Measurements from ENCODE around the gene CABP4.
"Not testable (repeated sequence)": the region's sequence is repeated elsewhere in the genome, so short reads cannot be mapped to it uniquely, and the experiment has no call there.

CABP4 gene

DNA sequence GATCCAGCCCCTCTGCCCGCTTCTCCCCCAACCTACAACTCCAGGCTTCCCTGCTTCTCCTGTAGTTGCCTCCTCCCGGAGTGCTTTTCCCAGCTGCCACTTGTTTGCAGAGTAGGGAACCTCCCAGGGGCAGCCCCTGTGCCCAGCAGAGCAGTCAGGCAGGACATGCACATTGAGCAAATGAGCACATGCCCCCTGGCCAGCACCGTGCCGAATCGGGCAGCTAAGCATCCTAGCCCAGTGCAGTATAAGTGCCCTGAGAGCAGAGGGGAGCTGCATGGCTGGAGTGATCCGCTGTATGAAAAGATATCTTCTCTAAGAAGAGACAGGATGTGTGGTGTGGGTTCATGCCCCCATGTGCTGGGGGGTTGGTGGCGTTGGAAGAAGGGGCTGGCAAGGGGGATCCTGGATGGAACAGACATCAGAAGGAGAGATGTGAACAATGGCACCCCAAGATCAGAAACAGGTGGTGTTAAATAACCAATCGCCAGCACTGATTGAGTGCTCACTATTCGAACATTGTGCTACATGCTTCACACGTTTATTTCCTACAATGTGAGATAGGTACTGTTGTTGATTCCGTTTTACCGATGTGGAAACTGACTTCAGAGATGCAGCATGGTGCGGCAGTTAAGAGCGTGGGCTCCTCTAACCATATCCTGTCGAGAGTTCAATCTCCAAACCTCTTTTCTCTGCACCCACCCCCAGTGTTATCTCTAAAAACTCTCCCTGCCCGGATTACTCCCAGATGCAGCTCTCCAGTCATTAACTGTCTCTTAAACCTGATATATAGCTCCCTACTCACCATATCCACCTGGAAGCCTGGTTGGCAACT, 28.9 kb downstream of the CABP4 start:
- no peak for DNase-seq

- DNase-seq = no peak
These were observed 29.7 kb downstream of the CABP4 start for GRCh38 chr11:67484847-67485311.

- DNase-seq = not testable (repeated sequence)
These were observed 30.8 kb downstream of the CABP4 start for GRCh38 chr11:67485873-67486361.

DNA sequence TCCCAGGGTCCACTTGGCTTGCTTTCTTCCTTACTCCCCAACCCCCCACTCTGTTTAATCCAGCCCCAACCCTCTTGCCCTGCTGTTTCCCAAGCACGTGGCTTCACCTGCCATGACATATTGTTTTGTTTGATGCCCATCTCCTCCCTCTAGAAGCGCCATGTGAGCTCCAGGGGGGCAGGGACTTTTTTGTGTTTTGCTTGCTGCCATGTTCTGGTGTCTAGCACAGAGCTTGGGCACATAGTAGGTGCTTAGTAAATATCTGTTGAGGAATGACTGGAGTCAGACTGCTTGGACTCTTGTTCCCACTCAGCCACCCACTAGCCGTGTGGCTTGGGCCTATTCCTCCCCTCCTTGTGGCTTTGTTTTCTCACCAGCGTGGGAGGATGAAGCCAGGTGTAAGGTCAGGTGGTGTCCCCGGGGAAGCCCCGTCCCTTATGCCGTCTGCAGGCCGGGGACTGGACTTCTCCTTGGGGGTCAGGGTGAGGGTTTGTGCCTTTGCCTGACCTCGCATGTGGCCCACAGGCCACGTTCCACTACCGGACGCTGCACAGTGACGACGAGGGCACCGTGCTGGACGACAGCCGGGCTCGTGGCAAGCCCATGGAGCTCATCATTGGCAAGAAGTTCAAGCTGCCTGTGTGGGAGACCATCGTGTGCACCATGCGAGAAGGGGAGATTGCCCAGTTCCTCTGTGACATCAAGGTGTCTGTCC, 31.5 kb downstream of the CABP4 start:
- DNase-seq = no peak

DNA sequence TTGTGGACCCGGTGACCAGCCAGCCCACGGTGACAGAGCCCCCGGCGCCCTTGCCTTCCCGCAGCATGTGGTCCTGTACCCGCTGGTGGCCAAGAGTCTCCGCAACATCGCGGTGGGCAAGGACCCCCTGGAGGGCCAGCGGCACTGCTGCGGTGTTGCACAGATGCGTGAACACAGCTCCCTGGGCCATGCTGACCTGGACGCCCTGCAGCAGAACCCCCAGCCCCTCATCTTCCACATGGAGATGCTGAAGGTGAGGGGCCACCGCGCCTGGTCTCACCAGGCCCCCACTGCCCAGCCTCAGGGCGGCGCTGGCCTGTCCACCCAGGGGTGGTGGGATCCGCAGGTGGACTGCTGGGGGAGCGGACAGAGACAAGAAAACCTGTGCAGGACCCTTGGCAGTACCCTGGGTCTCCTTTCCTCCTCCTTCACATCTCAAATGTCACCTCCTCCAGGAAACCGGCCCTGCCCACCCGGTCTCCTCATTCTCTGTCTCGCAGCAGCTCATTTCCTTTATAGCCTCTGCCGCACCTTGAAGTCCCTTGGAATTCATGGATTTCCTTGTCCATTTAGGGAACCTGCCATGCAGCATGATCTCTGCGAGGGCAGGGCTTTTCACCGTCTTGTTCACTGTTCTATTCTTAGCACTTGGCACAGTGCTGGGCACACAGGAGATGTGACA, 34.2 kb downstream of the CABP4 start:
- DNase-seq = no peak

DNA sequence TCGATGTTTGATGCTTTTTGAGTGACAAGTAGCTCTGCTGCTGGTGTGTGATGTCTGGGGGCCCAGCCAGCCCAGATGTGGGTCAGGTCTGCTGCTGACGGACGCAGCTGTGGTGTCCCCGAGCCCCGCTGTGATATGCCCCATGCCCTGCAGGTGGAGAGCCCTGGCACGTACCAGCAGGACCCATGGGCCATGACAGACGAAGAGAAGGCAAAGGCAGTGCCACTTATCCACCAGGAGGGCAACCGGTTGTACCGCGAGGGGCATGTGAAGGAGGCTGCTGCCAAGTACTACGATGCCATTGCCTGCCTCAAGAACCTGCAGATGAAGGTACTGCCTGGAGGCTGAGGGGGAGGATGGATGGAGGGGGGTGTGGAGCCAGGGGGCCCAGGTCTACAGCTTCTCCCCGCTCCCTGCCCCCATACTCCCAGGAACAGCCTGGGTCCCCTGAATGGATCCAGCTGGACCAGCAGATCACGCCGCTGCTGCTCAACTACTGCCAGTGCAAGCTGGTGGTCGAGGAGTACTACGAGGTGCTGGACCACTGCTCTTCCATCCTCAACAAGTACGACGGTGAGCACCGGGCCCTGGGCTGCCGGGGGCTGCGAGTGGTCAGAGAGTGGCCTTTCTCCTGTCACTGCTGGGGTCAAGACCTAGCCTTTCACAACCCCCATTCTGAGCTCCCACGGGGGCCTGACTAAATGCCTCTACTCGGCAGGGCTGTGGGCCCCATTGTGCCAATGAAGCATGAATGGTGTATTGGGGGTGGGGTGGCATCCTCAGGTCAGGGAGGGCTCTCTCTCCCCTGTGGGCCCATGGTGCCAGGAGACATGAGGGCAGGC, 35.0 kb downstream of the CABP4 start:
- DNase-seq = no peak

DNA sequence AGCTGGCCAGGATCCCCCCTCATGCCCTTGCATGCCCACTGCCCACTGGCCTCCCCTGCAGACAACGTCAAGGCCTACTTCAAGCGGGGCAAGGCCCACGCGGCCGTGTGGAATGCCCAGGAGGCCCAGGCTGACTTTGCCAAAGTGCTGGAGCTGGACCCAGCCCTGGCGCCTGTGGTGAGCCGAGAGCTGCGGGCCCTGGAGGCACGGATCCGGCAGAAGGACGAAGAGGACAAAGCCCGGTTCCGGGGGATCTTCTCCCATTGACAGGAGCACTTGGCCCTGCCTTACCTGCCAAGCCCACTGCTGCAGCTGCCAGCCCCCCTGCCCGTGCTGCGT, 35.5 kb downstream of the CABP4 start:
- DNase-seq = no peak

DNA sequence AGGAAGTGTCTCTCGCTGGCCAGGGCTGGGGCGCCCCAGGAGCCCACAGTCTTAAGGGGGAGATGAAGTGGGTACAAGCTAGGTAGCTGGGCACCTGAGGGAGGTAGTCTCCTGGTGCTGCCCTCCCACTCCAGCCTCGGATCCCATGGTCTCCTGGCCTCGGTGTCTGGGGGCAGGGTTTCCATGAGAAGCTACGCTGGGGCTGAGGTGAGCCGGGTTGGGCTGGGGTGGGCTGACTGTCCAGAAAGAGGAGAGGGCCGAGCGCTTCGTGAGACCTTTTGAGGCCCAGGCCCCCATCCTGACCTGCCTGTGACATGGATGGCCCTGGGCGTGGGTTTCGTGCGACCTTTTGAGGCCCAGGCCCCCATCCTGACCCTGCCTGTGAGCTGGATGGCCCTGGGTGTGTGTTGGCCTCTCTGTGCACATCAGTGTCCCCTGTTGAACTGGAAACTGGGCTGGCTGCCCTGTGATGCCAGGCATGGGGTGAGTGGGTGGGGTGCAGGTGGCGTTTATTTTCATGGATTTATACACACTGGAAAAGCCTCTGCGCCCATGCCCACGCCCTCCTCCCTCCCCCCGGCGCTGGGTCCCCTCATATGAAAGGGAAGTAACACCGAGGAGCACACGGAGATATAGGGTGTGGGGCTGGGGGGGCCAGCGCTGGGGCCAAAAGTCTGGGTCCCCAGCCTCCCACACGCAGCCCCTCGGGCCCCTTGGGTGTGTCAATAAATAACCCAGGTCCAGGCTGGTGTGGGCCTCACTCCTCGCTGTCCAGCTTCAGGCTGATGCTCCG, 36.3 kb downstream of the CABP4 start:
- DNase-seq = no peak

GRCh38 chr11:67492069-67492727, 37.0 kb downstream of the CABP4 start:
- DNase-seq = no peak

DNA sequence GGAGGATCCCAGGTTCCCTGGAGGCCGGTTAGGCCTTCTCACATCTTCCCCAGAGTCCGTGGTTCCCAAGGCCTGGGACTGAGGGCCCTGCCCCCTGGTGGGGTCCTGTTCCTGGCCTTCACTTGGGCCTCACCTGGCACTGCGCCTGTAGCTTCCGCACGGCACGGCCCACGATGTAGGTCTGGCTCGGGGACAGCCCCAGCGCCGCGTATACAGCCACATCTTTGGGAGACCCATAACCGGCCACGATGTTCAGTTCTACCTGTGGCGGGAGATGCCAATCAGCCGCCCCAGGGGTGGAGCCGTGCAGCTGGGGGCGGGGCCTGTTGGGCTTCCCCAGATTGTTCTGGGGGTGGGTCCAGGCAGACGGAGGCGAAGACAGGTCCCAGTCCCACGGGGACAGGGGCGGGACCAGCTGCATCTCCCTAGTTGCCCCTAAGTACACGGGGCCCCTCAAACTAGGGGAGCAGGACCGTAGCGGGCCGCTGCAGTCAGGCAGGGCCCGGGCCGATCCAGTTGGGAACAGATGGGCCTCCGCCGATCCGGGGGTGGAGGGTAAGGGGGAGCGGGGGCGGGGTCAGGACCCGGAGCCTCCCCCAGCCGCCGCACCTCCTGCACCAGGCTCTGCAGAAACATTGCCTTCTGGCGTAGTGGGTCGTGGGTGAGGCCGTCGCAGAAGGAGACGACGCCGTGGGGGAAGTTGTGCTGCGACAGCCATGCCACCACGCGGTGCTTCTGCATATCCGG, 37.8 kb downstream of the CABP4 start:
- DNase-seq = no peak

DNA sequence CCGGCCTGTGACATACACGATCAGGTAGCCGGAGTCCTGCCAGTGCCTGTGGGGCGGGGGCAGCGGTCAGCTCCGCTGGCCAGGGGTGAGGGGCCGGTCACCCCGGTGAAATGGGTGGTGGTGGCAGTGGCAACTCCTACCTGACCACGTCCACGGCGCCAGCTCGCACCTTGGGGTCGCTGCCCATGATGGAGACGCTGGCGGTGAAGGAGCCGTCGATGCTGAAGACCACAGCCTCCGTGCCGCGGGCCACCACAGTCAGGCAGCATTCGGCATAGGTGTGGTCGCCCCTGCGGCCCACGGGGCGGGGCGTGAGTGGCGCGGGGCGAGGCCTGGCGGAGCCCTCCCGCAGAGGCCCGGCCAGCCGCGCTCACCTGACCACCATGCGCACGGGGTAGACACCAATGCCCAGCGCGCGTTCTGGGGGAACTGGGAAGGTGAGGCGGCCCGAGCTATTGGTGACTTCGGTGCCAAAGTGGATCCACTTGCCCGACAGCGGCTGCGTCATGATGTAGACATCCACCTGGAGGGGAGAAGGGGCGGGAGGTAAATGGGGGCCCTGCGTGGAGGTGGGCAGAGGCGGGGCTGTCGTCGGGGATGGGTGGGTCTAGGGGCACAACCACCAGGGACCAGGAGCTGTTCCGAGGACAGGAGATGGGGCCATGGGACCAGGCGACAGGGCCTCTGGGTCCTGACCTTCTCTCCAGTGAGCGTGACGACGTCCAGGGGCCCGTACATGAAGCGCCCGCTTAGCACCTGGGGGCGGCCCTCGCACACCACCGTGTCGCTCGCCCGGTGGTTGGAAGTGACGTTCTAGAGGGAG, 38.6 kb downstream of the CABP4 start:
- DNase-seq = no peak

DNA sequence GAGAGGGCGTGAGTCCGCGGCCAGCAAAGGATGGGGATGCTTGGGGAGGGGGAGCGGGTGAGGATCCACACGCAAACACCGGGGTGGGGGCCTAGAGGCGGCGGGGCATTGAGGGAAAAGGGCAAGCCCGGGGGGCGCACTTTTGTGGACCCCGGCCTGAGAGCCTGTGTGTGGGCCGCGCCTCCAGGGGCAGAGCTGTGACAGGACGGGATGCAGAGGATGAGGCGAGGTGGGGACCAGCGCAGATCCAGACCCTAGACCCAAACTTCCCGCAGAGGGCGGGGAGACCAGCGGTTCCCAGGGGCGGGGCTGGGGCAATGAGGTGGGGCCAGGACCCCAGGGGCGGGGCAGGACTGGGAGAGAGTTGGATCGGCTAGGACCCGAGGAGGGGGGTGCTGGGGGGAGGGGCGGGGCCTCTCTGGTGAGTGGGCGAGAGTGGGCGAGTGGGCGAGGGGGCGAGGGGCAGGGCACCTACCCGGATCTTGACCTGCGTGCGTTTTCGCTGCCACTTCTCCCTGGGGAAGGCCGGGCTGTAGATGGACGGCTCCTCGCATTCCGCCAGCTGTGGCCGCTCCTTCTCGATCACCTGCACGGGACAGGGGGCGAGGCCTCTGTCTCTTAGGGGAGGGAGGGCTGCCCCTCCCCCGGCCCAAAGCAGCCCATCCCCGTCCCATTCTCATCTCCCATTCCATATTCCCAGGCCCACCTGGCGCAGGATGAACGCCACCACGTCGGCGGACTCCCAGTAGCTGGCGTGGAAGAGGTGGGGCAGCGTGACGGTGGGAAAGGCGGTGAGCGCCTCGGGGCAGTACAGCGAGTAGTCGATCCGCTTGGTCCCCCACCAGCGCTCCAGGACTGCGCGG, 39.4 kb downstream of the CABP4 start:
- no peak for DNase-seq

DNA sequence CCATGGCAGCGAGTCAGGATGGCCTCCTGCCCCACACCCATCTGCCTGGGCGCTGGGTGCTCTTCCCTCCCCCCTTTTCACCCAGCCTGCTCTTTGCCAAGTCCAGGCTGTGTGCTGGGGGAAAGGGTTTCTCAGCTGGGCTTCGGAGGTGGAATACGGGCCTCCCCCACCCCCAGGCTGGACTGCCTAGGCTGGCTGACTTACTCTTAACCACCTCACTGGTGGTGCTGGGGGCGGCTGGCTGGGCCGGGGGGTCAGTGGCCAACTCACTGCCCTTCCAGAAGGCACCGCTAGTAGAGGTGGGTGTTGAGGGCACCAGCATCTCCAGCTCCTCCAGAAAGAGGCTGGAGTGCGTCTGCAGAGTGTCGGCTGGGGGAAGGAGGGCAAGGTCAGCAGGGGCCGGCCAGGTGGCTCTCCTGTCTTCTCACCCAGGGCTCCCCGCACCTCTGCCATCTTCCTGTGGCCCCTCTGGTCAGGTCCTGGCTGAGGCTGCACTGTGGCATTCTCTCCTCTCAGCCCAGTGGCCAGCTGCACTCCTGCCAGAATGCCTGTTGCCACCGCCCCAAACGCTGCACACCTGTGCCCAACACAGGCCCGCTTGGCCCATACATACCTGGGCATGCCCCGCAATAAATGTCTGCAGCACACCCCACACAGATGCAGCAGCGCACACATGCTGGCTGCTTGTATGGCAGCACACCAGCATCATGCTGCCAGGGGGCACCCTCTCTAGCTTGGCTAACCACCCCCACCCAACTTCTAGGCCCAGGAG, 40.3 kb downstream of the CABP4 start:
- DNase-seq = no peak

DNA sequence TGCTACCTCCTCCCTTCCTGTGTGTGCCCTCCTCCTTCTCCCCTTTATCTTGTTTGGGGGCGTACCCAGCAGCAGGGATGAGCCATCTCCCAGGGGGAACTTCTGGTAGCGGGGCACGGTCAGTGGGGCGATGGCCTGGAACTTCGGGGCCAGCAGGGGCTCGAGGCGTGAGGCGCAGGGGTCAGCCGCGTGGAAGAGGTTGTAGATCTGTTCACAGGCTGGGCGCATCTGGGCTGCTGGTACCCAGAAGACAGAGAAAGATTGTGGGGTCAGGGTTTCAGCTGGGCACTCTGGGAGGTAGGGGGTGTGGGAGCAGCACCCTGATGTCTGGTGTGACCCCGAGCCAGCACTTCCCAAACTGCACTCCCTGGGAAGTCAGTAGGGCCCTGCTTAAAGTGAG, 41.0 kb downstream of the CABP4 start:
- DNase-seq = no peak

DNA sequence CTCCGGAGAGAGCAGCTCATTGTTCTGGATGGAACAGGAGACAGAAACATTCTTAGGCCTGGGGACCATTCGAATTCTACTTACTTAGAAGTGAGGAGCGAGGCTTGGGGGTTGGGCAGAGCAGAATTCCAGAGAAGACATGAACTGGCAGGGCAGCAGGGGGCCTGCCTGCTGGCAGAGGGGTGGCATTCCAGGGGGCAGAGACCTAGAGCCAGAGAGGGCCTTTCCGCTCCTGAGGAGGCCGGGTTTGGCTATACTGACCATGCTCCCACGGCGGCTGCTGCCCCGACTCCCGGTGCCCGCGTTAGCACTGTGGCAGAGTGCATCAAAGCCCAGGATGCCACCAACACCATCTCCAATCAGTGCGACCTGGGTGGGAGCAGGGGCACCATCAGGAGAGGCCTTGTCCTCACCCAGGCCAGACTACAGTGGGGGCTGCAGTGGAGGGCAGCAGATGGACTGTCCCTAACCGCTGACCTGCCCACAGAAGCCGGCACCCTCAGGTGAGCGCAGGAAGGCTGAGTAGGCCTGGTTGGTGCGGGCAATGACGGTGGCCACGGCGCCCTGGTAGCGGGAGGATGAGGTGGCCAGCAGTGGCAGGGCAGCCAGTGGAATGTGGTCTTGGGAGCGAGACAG, 42.6 kb downstream of the CABP4 start:
- no peak for DNase-seq

DNA sequence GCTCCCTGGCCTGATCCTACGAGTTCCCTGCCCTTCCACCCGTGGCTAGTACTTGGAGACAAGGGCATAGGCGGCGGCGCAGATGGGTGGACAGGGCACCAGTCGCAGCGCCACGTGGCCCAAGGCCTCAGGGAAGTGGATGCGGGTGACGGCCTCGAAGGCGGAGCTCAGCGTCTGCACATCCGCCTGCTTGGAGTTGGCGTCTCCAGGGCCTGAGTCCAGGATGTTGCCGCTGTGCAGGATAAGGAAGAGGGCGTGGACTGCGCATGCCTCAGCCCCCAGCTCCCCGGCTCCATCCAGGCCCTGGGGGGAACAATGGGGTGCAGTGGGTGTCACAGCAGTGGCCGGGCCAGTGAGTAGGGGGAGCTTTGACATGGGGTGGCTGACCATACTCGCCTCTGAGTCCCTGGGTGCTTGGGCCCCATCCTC, 43.4 kb downstream of the CABP4 start:
- no peak for DNase-seq

DNA sequence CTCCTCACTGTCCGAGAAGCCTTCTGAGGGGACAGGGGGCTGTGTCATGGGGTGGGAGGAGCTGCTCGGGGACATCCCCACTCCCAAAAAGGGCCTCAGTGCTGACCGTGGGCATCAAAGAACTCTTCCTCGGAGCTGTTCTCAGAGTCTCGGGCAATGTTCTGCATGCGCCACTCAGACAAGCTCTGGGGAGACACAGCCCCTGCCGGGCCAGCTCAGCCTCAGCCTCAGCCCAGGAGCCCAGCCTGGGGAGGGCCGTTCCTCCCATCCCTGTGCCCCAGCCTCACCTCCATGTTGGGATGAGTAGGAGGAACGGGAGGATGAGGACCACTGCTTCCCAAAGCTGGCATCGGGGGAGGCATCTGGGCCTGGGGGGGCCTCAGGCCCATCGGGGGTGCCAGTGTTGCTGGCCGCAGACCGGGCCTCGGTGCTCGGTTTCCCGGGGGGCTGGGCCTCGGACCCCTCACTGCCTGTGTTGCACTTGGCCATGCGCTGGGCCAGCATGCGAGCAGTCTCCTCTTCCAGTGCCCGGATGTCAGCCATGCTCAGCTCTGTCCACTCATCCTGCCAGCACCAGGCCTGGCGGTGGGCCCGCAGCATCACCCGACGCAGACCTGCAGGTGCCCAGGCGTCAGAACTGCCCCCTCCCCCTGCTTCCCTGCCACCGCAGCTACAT, 44.8 kb downstream of the CABP4 start:
- DNase-seq = no peak
